GM18517 (cell line): ENCODE measurements around the gene AMOTL2.

Source experiments
- ATAC-seq: cut with Tn5 transposase; IDR thresholded peaks from one replicate; pipeline ENCODE4 v1.9.1; 2021; ENCODE audit warnings: mild to moderate bottlenecking, moderate library complexity; ENCODE audit not compliant: unreplicated experiment

The AMOTL2 gene

GRCh38 chr3:134337071-134337482, 37.2 kb downstream of the AMOTL2 start:
- ATAC-seq, result no peak

- ATAC-seq, result no peak
Observed at GRCh38 chr3:134336587-134336986, 37.7 kb downstream of the AMOTL2 start.

- no peak for ATAC-seq
Observed at GRCh38 chr3:134334901-134335280, 39.4 kb downstream of the AMOTL2 start.

- ATAC-seq, result no peak
Observed at GRCh38 chr3:134334231-134334900, 39.9 kb downstream of the AMOTL2 start.

GRCh38 chr3:134333522-134334181, 40.6 kb downstream of the AMOTL2 start:
- ATAC-seq, result no peak

DNA sequence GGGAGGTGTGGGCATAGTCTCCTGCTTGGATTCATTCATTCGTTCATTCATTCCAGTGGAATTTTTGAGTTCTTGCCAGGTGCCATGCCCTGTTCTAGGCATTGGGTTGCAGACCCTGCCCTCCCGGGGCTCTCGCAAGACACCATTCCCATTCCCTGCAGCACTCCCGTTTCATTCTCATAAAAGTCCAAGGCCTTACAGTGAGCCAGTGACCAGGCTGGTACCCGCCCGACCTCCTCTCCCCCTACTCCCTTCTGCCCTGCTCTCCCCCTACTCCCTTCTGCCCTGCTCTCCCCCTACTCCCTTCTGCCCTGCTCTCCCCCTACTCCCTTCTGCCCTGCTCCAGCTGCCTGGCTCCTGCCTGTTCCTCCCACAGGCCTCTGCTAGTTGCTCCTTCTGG, 41.9 kb downstream of the AMOTL2 start:
- no peak for ATAC-seq

DNA sequence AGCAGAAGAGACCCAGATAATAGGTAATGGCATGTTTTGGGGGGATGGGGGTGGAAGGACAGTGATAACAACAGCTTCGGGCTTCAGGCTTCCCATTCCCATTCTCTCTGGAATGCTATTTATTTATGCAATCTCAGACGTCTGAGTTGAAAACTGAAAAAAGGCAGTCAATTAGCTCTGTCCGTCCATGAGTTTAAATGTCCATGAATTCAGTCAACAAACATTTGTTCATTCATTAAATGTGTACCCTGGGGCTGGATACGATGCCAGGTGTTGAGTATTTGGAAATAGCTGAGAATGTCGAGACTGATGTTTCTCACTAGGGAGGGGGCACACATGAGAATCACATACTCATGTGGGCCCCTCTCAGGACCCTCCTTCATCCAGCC, 42.4 kb downstream of the AMOTL2 start:
- ATAC-seq, result no peak

DNA sequence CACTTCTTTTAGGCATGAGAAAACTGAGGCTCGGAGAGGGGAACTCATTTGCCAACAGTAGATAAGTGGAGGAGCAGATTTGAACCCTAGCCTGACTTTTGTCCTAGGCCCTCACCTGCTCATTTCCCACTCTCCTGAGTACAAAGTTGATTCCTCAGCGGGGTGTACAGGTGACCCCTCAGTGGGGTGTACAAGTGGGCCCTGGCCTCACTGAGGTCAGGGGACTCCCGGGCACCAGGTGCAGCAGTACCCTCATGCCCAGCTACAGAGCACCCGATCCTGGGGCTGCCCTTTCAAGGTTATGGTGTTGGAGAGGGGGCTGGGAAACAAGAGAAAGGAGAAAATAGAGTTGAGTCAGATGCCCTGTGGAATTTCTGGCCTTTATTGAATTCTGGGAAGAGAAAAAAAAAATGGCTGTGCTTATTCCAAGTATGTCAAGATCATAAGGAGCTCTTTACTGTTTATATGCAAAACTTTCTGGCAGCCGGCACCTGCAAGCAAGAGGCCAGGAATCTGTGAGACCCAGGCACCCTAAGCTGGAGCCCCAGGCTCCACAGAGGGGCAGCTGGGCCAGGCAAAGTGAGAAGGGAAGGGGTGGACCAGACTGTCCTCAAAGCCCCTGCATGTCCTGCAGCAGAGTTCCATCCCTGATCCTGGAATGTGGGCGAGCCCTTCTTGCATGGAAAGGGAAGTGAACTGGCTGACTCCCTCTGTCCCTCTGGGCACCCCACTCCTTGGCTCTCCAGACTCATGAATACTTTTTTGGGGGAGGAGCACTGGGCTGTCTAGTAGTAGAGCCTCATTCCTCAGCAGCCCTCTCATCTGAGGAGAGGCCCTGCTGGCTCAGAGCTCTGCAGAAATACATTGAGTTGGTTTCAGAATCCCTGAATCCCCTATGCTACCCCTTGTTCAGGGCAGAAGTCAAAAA, 43.1 kb downstream of the AMOTL2 start:
- no peak for ATAC-seq

DNA sequence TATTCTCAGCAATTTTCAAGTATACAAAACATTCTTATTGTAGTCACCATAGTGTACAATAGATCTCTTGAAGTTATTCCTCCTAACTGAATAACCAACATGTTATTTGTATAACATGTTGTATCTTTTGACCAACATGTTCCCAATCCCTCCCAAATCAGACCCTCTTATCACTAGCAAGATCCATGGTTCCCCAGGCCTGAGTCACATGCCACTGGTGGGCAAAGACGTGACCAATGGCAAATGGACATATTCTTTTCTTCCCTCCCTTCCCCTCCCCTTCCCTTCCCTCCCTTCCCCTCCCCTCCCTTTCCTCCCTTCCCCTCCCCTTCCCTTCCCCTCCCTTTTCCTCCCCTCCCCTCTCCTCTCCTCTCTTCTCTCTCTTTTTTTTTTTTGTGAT, 45.4 kb downstream of the AMOTL2 start:
- no peak for ATAC-seq

DNA sequence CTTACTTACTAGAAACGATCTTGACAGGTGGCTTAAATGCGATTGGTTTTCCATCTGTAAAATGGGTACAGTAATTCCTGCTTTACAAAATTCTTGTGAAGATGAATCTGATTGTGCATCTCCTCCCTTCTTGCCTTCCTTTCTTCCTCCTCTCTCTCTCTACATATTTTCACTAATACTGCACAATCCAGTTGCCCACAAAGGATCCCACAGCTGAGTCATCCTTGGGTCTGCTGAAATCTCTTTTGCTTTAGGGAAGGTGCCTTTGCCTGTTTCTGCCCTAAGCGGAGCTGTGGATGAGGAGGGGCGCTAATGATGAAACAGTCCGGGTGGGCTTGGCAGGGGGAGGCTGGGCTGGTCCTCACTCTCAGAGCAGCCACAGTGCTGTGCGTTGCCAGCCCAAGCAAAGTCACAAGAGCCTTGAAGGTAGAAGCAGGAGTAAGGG, 46.1 kb downstream of the AMOTL2 start:
- ATAC-seq, result no peak

DNA sequence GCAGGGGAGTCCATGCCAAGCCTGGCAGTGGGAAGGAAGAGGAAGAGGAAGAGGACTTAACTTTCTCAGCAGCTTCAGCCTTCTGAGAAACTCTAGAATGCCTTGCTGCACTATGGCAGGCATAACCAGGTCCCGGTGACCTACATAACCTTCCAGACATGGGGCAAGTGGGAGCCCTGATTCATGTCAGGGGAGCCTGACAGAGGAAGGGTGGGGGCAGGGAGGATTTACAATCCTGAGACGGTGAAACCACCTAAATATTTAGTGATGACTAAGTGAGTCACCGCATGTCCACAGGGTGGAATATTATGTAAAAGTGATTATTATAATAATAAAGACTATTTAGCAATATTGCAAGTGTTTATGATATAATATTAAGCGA, 46.7 kb downstream of the AMOTL2 start:
- ATAC-seq, result no peak

DNA sequence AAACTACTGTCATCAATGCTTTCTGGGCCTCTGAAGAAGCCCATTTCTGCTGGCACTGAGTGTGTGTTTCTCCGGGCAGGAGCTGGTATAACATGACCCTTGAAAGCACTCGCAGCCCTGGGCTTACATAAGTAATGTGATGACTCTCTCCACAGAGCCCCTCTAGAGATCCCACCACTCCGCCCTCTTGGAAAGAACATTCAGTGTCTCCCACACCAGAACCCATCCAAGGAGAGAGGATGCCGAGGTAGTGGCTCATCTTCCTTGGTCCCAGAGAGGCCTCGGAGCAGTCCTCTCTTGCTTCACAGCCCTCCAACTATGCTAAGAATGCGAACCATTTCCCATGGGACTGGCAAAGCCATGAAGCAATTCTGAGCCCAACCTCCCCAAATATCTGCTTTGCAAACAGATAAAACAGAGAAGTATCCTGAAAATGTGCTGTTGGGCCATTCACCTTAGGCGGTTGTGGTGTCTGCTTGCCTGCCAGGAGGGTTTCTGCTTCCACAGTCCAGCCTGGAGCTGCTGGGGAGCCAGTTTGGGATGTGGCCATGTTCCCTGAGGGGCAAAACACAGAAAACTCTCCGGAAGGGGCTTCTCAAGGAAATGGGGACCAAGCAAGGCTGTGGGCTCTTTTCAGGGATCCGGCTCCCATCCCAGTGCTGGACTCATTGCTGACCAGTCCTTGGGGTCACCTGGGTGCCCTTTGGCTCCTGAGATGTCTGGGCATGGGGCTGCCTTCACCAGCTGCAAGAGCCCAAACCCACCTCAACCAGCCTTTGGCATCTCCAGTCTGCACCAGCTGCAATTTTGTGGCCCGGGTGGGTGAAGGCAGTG, 47.3 kb downstream of the AMOTL2 start:
- ATAC-seq, result no peak

GRCh38 chr3:134326126-134326525, 48.1 kb downstream of the AMOTL2 start:
- no peak for ATAC-seq

DNA sequence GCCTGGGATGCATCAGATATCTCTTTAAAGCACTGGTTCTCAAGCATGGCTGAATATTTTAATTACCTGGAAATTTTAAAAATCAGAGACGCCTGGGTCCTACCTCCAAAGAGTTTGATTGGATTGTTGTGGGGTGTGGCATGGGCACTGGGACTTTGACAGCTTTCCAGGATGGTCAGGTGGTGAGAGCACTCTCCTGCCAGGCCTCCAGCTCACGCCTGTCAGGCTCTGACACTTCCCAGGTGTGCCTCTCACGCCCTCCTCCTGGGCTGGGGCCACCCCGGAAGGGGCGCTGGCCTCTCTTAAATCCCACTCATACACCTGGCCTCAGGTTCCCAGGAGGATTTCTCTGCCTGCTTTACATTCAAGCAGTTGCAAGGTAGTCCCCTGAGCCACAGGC, 48.5 kb downstream of the AMOTL2 start:
- ATAC-seq, result no peak

DNA sequence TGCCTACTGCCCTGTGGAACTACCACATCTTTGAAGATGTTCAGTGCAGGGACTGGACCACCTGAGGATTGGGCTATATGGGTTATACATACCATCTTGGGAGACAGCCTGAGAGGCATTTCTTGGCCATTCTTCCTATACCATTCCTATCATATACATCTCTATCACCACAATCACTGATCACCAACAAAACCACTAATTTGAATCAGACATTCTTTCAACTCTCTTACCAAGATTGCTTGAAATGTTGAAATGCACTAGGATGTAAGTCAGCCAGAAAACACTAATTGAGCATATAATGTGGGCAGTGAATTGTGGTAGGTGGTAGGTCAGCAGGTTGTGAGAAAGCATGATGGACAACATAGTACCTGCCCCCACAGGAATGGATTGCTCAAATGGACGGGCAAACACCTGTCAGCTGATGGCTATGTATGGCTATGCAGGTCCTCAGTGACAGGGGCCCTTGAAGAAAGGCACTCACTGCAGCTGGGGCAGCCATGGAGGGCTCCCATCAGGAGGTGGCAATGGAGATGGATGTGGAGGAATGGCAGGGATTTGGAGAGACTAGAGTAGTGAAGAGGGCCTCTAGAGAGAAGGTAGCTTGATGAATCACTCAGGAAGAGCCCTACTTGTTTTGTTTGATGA, 49.1 kb downstream of the AMOTL2 start:
- no peak for ATAC-seq

DNA sequence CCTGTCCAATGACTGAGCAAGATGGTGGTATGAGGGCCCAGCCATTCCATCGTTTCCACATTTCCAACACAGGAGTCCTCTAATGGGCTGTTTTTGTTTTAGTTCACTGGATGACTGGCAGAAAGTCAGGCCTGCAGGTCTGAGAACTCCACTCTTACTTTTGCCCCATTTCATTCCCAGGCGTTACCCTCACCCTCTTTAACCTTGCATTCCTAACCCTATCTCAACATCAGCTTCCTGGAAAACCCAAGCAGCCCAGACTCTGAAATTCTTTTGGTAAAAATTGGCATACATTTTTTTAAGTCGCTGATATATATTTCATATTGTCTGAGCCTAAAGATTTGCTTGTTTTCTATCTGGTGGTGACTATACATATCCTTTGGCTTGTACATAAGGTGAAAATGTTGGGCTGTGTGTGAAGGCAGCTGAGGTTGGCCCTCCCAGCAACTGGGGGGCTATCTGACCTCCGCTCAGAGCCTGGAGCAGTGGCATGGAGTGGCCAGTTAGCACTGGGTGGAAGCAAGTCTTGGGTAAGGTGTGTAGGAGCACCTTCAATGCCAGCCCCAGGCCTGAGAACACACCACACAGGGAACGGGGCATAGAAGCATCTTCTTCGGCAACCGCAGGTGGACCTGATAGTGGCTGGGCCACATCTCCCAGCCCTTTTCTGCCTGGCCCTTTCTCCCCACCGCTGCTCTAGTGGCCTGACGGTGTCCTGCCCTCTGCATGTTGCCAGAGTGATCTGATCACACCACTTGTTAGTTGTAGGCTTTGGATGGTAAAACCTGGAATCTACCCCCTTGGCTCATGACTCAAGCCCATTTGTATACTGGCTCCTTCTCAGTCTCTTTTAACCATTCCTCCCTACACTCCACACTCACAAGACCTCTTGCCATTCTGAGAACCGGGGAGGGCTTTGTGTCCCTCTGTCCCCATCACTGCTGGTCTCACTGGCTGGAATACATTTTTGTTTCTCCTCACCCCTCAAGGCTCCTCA, 50.0 kb downstream of the AMOTL2 start:
- ATAC-seq, result no peak

GRCh38 chr3:134322286-134322685, 52.0 kb downstream of the AMOTL2 start:
- ATAC-seq, result no peak

DNA sequence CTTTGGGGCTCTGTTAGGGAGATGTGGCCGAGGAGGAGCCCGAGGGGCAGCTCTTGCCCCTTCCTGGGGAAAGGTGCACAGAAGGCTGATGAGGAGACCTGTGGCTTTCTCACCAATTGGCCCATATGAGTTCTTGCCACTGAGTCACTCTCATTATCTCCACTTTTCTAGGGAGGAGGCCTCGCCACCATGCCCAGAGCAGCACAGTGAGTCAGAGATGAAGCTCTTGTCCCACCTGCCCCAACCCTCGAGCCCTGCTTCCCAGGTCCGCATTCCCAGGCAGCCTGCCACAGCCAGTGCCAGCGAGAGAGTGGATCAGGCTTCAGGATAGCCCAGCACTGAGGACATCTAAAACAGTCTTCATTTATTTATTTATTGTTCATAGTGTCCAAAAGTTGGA, 53.5 kb downstream of the AMOTL2 start:
- ATAC-seq, result no peak

DNA sequence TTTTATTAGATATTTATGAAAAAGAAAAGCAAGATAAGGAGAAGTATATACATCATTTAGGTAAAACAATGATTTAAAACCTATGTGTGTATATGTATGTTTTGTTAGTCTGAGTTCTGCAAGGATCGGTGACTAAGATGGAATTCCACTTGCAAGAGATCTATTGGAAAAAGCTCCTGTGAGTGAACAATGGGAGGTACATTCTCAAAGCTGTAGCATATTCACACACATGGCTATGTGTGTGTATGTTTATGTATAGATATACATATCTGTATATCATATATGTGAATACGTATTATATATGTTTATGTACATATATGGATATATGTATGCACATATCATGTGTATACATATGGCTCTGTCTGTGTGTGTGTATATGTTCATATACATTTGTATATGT, 54.3 kb downstream of the AMOTL2 start:
- no peak for ATAC-seq
